ENCODE measurements around the gene COL15A1. TPM values are rescaled to one million over a fixed set of nuclear protein-coding genes. Genes with fewer than 3 reads are reported as not detected.
A peak's percentile ranks its signal among the peaks of the same experiment; 100 is the strongest.

The COL15A1 gene
- total and polyA plus RNA-seq, 2 of the 8 experiments (the other 6 are each of a cell fraction or from before 2014, with no cell fraction given): 0.12 to 0.15 TPM

DNA sequence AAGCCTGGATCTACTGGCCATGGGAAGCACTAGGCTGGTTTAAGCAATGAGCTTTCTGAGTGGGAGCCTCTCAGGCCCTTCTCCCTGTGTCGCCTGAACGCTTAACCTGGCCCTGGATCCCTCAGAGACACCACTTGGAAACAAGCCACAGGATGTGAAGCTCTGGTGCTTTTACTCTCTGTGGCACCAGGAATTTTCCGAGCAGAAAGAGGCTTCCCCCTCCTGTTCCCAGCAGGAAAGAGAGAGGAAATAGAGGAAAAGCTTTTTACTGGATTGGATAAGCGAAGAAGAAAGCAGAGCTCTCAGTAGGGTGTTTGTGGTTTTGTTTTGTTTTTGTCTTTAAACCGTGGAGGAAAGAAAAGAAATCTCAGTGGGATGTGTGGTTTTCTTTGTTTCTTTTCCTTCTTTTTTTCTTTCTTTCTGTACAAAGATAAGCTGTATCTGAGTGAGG is 34.5 kb downstream of the COL15A1 start (continued):
- TF ChIP-seq CHD7 (IDR thresholded peaks at IDR 0.05; ENCODE audit: insufficient replicate concordance, low read length) (no peak), EGR1 (IDR thresholded peaks at IDR 0.05; ENCODE audit: borderline replicate concordance, low read depth, low read length) (peak; percentile 7; the same call in 1 of the 2 replicates)

Data from H1 (cell line).